Dendritic cell treated with granulocyte-macrophage colony-stimulating factor and Interleukin-4, amounts not matched to agents 40 ng/mL and 50 ng/mL, for 4 days (primary cell): ENCODE results near the gene GLUD1.
"Not testable (repeated sequence)": the region's sequence is repeated elsewhere in the genome, so short reads cannot be mapped to it uniquely, and the experiment has no call there.

Experiments
- H3K27ac Mint-ChIP-seq: one replicate; pipeline ENCODE4 v1.8.0; 2022; ENCODE audit warnings: mild to moderate bottlenecking, mixed read lengths
- H3K27me3 Mint-ChIP-seq: one replicate; pipeline ENCODE4 v1.8.0; 2022; ENCODE audit warnings: mild to moderate bottlenecking, mixed read lengths
- H3K36me3 Mint-ChIP-seq: one replicate; pipeline ENCODE4 v1.8.0; 2022; ENCODE audit warnings: low read depth, mixed read lengths
- H3K4me1 Mint-ChIP-seq: one replicate; pipeline ENCODE4 v1.8.0; 2022; ENCODE audit warnings: low read depth, mixed read lengths
- H3K4me3 Mint-ChIP-seq: one replicate; pipeline ENCODE4 v1.8.0; 2022; ENCODE audit warnings: mild to moderate bottlenecking, moderate library complexity, mixed read lengths
- H3K9me3 Mint-ChIP-seq: one replicate; pipeline ENCODE4 v1.8.0; 2022; ENCODE audit warnings: mixed read lengths
- intact Hi-C: fragments of 100-400 bp; cut with micrococcal nuclease; formaldehyde crosslinking; loops from one replicate; pipeline ENCODE4 v1.15.0; 2022

The GLUD1 gene

GRCh38 chr10:87014986-87015716 is 79.5 kb downstream of the GLUD1 start:
- H3K27me3 Mint-ChIP-seq, intact Hi-C loops, H3K27ac Mint-ChIP-seq, H3K4me1 Mint-ChIP-seq, H3K9me3 Mint-ChIP-seq, H3K36me3 Mint-ChIP-seq, H3K4me3 Mint-ChIP-seq: not testable (repeated sequence)

GRCh38 chr10:87013528-87013927 is 81.1 kb downstream of the GLUD1 start:
- H3K27ac Mint-ChIP-seq, intact Hi-C loops, H3K4me3 Mint-ChIP-seq, H3K4me1 Mint-ChIP-seq, H3K27me3 Mint-ChIP-seq, H3K9me3 Mint-ChIP-seq, H3K36me3 Mint-ChIP-seq: not testable (repeated sequence)

- H3K27me3 Mint-ChIP-seq, H3K9me3 Mint-ChIP-seq, intact Hi-C loops, H3K27ac Mint-ChIP-seq, H3K4me1 Mint-ChIP-seq, H3K36me3 Mint-ChIP-seq, H3K4me3 Mint-ChIP-seq: not testable (repeated sequence)
These were observed 85.4 kb downstream of the GLUD1 start for GRCh38 chr10:87009134-87009696.

- H3K36me3 Mint-ChIP-seq, intact Hi-C loops, H3K9me3 Mint-ChIP-seq, H3K27ac Mint-ChIP-seq, H3K4me3 Mint-ChIP-seq, H3K4me1 Mint-ChIP-seq, H3K27me3 Mint-ChIP-seq: not testable (repeated sequence)
These were observed 86.3 kb downstream of the GLUD1 start for GRCh38 chr10:87008303-87008702.

- H3K9me3 Mint-ChIP-seq, H3K36me3 Mint-ChIP-seq, intact Hi-C loops, H3K4me3 Mint-ChIP-seq, H3K27ac Mint-ChIP-seq, H3K27me3 Mint-ChIP-seq, H3K4me1 Mint-ChIP-seq: not testable (repeated sequence)
These were observed 87.0 kb downstream of the GLUD1 start for GRCh38 chr10:87007674-87008073.

- H3K27ac Mint-ChIP-seq, H3K4me3 Mint-ChIP-seq, H3K4me1 Mint-ChIP-seq, H3K9me3 Mint-ChIP-seq, H3K27me3 Mint-ChIP-seq, intact Hi-C loops, H3K36me3 Mint-ChIP-seq: not testable (repeated sequence)
These were observed 87.5 kb downstream of the GLUD1 start for GRCh38 chr10:87007124-87007523.

- Mint-ChIP-seq H3K4me1 (peaks cover 12% of the 10 kb centered on the region), H3K27me3 (no peaks in the 10 kb centered on the region), H3K9me3 (no peaks in the 10 kb centered on the region), H3K4me3 (no peak overlapping the region), H3K27ac (peak overlapping the region; percentile 75), H3K36me3 (no peaks in the 10 kb centered on the region)
- intact Hi-C loops, result no loop called here
These were observed 94.2 kb downstream of the GLUD1 start for GRCh38 chr10:87000491-87000890.
